ENCODE data around the gene PRKAA2.
"Not testable (repeated sequence)": the region's sequence is repeated elsewhere in the genome, so short reads cannot be mapped to it uniquely, and the experiment has no call there.

PRKAA2 gene

GRCh38 chr1:56644919-56645676, at the start of gene PRKAA2:
TSS of gene PRKAA2 (plus strand) at chr1:56645314. CDS start at chr1:56645388, 74 bp downstream.
- no peak for DNase-seq

- DNase-seq: not testable (repeated sequence)
Measured at GRCh38 chr1:56595397-56596191, 49.5 kb upstream of the PRKAA2 start.

GRCh38 chr1:56610097-56610496, 35.0 kb upstream of the PRKAA2 start:
- DNase-seq: not testable (repeated sequence)

- DNase-seq: not testable (repeated sequence)
Measured at GRCh38 chr1:56610770-56611169, 34.3 kb upstream of the PRKAA2 start.

- no peak for DNase-seq
Measured at GRCh38 chr1:56617141-56617540, 28.0 kb upstream of the PRKAA2 start.

GRCh38 chr1:56625819-56626440, 19.2 kb upstream of the PRKAA2 start:
- DNase-seq: no peak

- no peak for DNase-seq
Measured at GRCh38 chr1:56626546-56626945, 18.6 kb upstream of the PRKAA2 start.

GRCh38 chr1:56627019-56627635, 18.0 kb upstream of the PRKAA2 start:
- DNase-seq: no peak

- no peak for DNase-seq
Measured at GRCh38 chr1:56627636-56628039, 17.5 kb upstream of the PRKAA2 start.

- no peak for DNase-seq
Measured at GRCh38 chr1:56630786-56631185, 14.3 kb upstream of the PRKAA2 start.

GRCh38 chr1:56631901-56632300, 13.2 kb upstream of the PRKAA2 start:
- DNase-seq: no peak

GRCh38 chr1:56634981-56635380, 10.1 kb upstream of the PRKAA2 start:
- DNase-seq: no peak

GRCh38 chr1:56638248-56638647, 6.9 kb upstream of the PRKAA2 start:
- DNase-seq: no peak

GRCh38 chr1:56639211-56639610, 5.9 kb upstream of the PRKAA2 start:
- no peak for DNase-seq

GRCh38 chr1:56643661-56644060, 1.5 kb upstream of the PRKAA2 start:
- no peak for DNase-seq

- DNase-seq: no peak
Measured at GRCh38 chr1:56644064-56644918, 823 bp upstream of the PRKAA2 start.

GRCh38 chr1:56645677-56646305, 677 bp downstream of the PRKAA2 start:
- DNase-seq: no peak

- no peak for DNase-seq
Measured at GRCh38 chr1:56646611-56647010, 1.5 kb downstream of the PRKAA2 start.

GRCh38 chr1:56647106-56647505, 2.0 kb downstream of the PRKAA2 start:
- DNase-seq: no peak

GRCh38 chr1:56648546-56648945, 3.4 kb downstream of the PRKAA2 start:
- no peak for DNase-seq

GRCh38 chr1:56654126-56654923, 9.2 kb downstream of the PRKAA2 start:
- no peak for DNase-seq

Data from GF-D8 (cell line).